ELF-1 (cell line): Measurements from ENCODE around the gene DYSF.
"Not testable (repeated sequence)": the region's sequence is repeated elsewhere in the genome, so short reads cannot be mapped to it uniquely, and the experiment has no call there.

Experiments
- DNase-seq: peaks from one replicate; pipeline ENCODE4 v3.0.0-alpha.2; 2016; ENCODE audit warnings: low read depth, low spot score

Gene DYSF

GRCh38 chr2:71472019-71472418 lies 18.7 kb downstream of the DYSF start:
- no peak for DNase-seq

- DNase-seq = no peak
Observed at GRCh38 chr2:71473346-71474031, 20.1 kb downstream of the DYSF start.

GRCh38 chr2:71474116-71474743 lies 20.9 kb downstream of the DYSF start:
- no peak for DNase-seq

- DNase-seq = no peak
Observed at GRCh38 chr2:71474744-71475397, 21.5 kb downstream of the DYSF start.

- DNase-seq = no peak
Observed at GRCh38 chr2:71476495-71476894, 23.1 kb downstream of the DYSF start.

GRCh38 chr2:71477231-71477691 lies 23.9 kb downstream of the DYSF start:
- DNase-seq = no peak

GRCh38 chr2:71478806-71479205 lies 25.4 kb downstream of the DYSF start:
- DNase-seq = no peak

GRCh38 chr2:71479261-71479660 lies 25.9 kb downstream of the DYSF start:
- no peak for DNase-seq

GRCh38 chr2:71481111-71481510 lies 27.8 kb downstream of the DYSF start:
- DNase-seq = no peak

- DNase-seq = peak; percentile 30
Observed at GRCh38 chr2:71482055-71482454, 28.7 kb downstream of the DYSF start.

GRCh38 chr2:71483246-71483645 lies 29.9 kb downstream of the DYSF start:
- DNase-seq = no peak

- DNase-seq = no peak
Observed at GRCh38 chr2:71484354-71484753, 31.0 kb downstream of the DYSF start.

GRCh38 chr2:71486881-71487640 lies 33.7 kb downstream of the DYSF start:
- DNase-seq = no peak

- DNase-seq = not testable (repeated sequence)
Observed at GRCh38 chr2:71491551-71491950, 38.2 kb downstream of the DYSF start.

- no peak for DNase-seq
Observed at GRCh38 chr2:71492112-71492511, 38.8 kb downstream of the DYSF start.

- DNase-seq = no peak
Observed at GRCh38 chr2:71494091-71494490, 40.7 kb downstream of the DYSF start.

GRCh38 chr2:71494523-71495155 lies 41.3 kb downstream of the DYSF start:
- no peak for DNase-seq

- DNase-seq = peak; percentile 62
Observed at GRCh38 chr2:71496156-71496770, 42.9 kb downstream of the DYSF start.

- DNase-seq = peak; percentile 60
Observed at GRCh38 chr2:71498261-71498701, 44.9 kb downstream of the DYSF start.

GRCh38 chr2:71499691-71500090 lies 46.3 kb downstream of the DYSF start:
- no peak for DNase-seq

GRCh38 chr2:71500426-71501079 lies 47.2 kb downstream of the DYSF start:
- DNase-seq = no peak
